Measurements from ENCODE around the gene FARSB.

Gene FARSB

GRCh38 chr2:222545823-222546795 lies 109.8 kb downstream of the FARSB start:
- DNase-seq: no peak

DNA sequence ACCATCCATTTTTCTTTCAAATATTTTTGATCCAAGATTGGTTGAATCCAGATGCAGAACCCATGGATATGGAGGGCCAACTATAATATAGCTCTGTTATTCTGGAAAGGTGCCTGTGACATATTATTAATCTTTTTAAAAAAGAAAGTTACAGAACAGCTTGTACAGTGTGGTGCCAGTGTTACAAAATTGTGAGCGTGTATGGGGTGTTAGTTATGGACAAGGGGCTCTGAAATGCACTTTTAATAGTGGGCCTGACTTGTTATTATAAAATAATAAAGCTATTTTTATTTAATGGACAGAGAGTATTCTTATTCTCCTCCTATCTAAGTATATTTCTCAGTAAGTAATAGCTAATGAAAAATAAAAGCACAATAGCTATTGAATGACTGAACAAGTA lies 111.2 kb downstream of the FARSB start:
- DNase-seq: no peak

- no peak for DNase-seq
Measured at GRCh38 chr2:222538535-222538934, 117.4 kb downstream of the FARSB start.

- DNase-seq: no peak
Measured at GRCh38 chr2:222535477-222535876, 120.4 kb downstream of the FARSB start.

DNA sequence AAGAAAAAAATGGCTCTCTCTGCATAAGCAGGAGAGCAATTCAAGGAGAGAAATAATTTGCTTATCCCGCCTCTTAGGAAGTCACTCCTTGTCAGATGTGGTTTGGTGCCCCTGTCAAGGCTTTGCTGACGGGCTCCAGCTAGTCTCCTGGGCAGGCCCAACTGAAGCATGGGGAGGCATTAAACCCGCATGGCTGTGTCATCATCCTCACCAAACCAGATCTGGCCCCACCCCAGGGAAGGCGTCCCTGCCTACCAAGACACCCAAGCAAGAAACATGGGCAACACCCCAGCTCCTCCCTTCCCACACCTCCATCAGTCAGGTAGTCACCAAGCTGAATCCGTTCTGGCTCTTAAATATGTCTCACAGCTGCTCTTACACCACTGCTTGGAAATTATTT lies 123.6 kb downstream of the FARSB start:
- DNase-seq: no peak

DNA sequence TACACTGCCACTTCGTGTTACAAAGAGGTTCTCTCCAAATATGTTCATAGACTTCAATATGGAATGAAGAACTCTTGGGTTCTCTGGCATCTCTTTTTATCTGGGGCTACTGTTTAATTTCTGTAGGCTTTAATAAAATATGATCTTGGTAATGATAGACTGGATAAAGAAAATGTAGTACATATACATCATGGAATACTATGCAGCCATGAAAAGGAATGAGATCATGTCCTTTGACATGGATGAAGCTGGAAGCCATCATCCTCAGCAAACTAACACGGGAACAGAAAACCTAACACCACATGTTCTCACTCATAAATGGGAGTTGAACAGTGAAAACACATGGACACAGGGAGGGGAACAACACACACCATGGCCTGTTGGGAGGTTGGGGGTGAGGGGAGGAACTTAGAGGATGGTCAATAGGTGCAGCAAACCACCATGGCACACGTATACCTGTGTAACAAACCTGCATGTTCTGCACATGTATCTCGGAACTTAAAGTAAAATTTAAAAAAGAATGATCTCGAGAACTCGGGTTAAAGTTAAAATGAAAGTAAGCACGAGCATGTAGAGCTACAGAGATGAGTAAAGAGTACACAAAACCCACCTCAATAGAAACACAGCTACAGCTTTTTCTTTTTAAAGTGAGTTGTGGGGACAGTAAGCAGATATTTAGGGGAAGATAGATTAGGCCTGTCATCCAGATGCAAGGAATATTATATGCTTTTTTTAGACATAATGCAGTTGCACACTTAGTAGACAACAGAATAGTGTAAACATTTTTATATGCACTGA lies 129.2 kb downstream of the FARSB start:
- DNase-seq: no peak

DNA sequence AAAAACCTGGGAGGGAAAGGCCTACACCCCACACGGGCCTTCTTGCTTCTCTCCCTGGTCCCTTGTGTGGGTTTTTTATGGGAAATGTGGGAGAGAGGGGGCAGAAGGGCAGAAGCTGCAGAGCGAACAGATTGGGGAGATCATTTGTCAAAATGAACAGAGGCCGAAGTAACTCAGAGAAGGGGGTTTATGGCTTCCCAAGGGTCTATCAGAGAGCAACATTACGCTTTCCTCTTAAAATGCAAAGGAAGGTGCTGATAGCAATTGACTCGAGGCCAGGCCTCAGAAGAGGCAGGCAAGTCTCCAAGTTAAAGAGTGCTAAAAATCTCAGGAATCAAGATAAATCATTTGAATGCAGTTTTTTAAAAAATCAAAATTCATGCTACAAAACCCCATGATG lies 130.1 kb downstream of the FARSB start:
- no peak for DNase-seq

DNA sequence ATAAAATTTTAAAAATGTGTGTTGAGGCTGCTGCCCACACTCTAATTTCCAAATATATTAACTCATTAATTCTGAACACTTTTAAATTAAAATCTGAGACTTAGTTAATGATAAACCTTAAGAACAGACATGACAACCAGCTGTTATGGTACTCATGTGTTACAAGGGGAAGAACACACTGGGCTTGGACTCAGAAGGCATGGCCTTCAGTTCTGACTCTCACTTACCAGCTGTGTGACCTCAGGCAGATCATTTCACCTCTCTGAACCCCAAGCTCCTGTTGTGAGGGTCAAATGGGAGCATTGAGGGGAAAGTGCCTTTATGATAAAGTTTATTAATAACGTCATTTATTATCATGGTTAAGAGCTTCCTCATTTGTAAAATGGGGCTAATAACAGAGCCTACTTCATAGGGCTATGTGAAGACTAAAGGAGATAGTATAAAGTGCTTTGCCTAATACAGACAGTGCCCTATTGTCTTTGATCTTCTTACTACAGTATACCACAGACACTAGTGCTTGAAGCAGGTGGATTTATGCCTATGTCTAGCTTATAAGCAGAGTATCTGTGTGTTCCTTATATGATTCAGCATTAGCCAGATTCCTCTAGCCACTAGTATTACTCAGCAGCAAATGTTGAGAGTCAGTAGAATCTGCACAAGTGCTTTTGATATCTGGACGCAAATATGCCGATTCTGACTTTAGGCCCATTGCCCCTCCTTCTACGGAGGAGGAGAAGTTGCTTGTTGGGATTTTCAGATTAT lies 131.9 kb downstream of the FARSB start:
- DNase-seq: no peak

- no peak for DNase-seq
Measured at GRCh38 chr2:222522082-222522481, 133.8 kb downstream of the FARSB start.

DNA sequence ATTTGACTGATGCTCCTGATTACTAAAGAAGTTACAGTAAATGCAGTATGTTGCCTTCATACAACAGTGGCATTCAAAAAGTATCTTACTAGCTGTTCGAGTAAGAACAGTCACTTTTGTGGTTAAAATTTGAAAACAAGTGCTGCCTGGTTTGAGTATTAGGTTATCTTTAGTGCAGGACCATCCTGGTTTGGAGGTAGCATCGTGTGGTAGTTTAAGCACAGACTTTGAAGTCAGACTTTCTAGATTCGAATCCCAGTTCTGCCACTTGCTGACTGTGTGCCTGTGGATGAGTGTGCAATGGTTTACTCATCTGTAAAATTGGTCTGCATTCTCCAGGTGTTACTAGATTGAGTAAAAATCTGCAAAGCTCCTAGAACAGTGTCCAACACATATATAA lies 134.8 kb downstream of the FARSB start:
- no peak for DNase-seq

Data from NCI-H2107 (cell line).